CD14-positive monocyte (primary cell): Measurements from ENCODE around the gene SLC25A1. TPM values are rescaled to one million over a fixed set of nuclear protein-coding genes. Genes with fewer than 3 reads are reported as not detected.

Experiments used
- DNase-seq, 3 donors: peaks; one replicate each; pipeline ENCODE4 v3.0.0-alpha.2; 2011 to 2022
- H2AFZ ChIP-seq: 2 replicates; pipeline ENCODE4 v1.6.0; 2012; ENCODE audit warnings: mild to moderate bottlenecking, low read depth, low read length, inconsistent platforms; ENCODE audit not compliant: insufficient read depth, poor library complexity, severe bottlenecking
- H3K27ac ChIP-seq, 2 donors: 1 replicate in 1 of 2; 2 replicates in 1 of 2; pipeline ENCODE4 v1.5.1; 2012 to 2013; ENCODE audit warnings: low read length in 2 of 2, control low read depth in 1 of 2, inconsistent platforms in 1 of 2, low read depth in 1 of 2, mild to moderate bottlenecking in 1 of 2
- H3K27me3 ChIP-seq, 2 donors: one replicate each; pipeline versions ENCODE4 v1.6.0 to v1.6.1; 2011 to 2013; ENCODE audit warnings: low read length in 2 of 2; ENCODE audit not compliant: control insufficient read depth in 2 of 2, insufficient read depth in 2 of 2
- H3K36me3 ChIP-seq, 2 donors: replicated peaks in 1 of 2; 1 replicate in 1 of 2; 2 replicates in 1 of 2; pipeline versions ENCODE4 v1.5.1 to v1.6.1; 2012 to 2013; ENCODE audit warnings: low read length in 2 of 2, control low read depth in 1 of 2, inconsistent platforms in 1 of 2, mild to moderate bottlenecking in 1 of 2; ENCODE audit not compliant: insufficient read depth in 2 of 2, control insufficient read depth in 1 of 2
- H3K4me1 ChIP-seq, 2 donors: 1 replicate in 1 of 2; 2 replicates in 1 of 2; pipeline versions ENCODE4 v1.5.1 to v1.6.1; 2012 to 2013; ENCODE audit warnings: low read length in 2 of 2, control low read depth in 1 of 2, inconsistent platforms in 1 of 2, mild to moderate bottlenecking in 1 of 2, moderate library complexity in 1 of 2; ENCODE audit not compliant: insufficient read depth in 2 of 2, control insufficient read depth in 1 of 2
- H3K4me2 ChIP-seq: replicated peaks from 2 replicates; pipeline ENCODE3; 2012; ENCODE audit warnings: low read length, moderate library complexity, mild to moderate bottlenecking; ENCODE audit not compliant: poor library complexity, severe bottlenecking; ENCODE audit errors: extremely low read depth
- H3K4me3 ChIP-seq, 3 experiments: fragments of 200-600 bp in 1 of 3; sonication (generic) in 1 of 3; replicated peaks in 1 of 3; 1 replicate in 2 of 3; 2 replicates in 1 of 3; pipeline ENCODE4 v1.5.1; 2011 to 2013; ENCODE audit warnings: low read length in 3 of 3, mild to moderate bottlenecking in 3 of 3, control low read depth in 2 of 3, low read depth in 2 of 3, inconsistent platforms in 1 of 3, moderate library complexity in 1 of 3
- H3K79me2 ChIP-seq: 2 replicates; pipeline ENCODE4 v1.6.0; 2012; ENCODE audit warnings: mild to moderate bottlenecking, control low read depth, inconsistent platforms, low read length, moderate library complexity; ENCODE audit not compliant: insufficient read depth
- H3K9ac ChIP-seq: 2 replicates; pipeline ENCODE4 v1.6.0; 2017; ENCODE audit warnings: low read length, mild to moderate bottlenecking; ENCODE audit not compliant: insufficient read depth, poor library complexity, severe bottlenecking
- H3K9me3 ChIP-seq, 2 donors: replicated peaks in 1 of 2; 1 replicate in 1 of 2; 2 replicates in 1 of 2; pipeline versions ENCODE4 v1.5.1 to v1.6.1; 2012 to 2013; ENCODE audit warnings: low read length in 2 of 2, control low read depth in 1 of 2; ENCODE audit not compliant: control insufficient read depth in 1 of 2, insufficient read depth in 1 of 2
- H4K20me1 ChIP-seq: 2 replicates; pipeline ENCODE4 v1.6.0; 2012; ENCODE audit warnings: mild to moderate bottlenecking, low read length, control low read depth, moderate library complexity; ENCODE audit not compliant: insufficient read depth
- H3K27ac Mint-ChIP-seq, 7 donors: one replicate each; pipeline ENCODE4 v1.8.0; 2020; ENCODE audit warnings: mild to moderate bottlenecking in 7 of 7, mixed read lengths in 7 of 7, moderate library complexity in 6 of 7, inconsistent platforms in 2 of 7
- H3K27me3 Mint-ChIP-seq, 3 donors: one replicate each; pipeline ENCODE4 v1.8.0; 2021 to 2022; ENCODE audit warnings: low read depth in 3 of 3, mild to moderate bottlenecking in 3 of 3, mixed read lengths in 3 of 3, moderate library complexity in 3 of 3, inconsistent platforms in 1 of 3
- H3K36me3 Mint-ChIP-seq, 2 donors: one replicate each; pipeline ENCODE4 v1.8.0; 2020; ENCODE audit warnings: mixed read lengths in 2 of 2, inconsistent platforms in 1 of 2, mild to moderate bottlenecking in 1 of 2
- H3K4me1 Mint-ChIP-seq: one replicate; pipeline ENCODE4 v1.8.0; 2020; ENCODE audit warnings: mild to moderate bottlenecking, mixed read lengths
- H3K4me3 Mint-ChIP-seq, 2 donors: one replicate each; pipeline ENCODE4 v1.8.0; 2020; ENCODE audit warnings: mild to moderate bottlenecking in 2 of 2, mixed read lengths in 2 of 2, moderate library complexity in 1 of 2
- H3K9me3 Mint-ChIP-seq, 7 donors: one replicate each; pipeline ENCODE4 v1.8.0; 2020 to 2022; ENCODE audit warnings: mixed read lengths in 7 of 7, mild to moderate bottlenecking in 6 of 7, moderate library complexity in 6 of 7, inconsistent platforms in 2 of 7
- WGBS: methylation state at CpG from one replicate; pipeline ENCODE4 v1.1.5; 2013; ENCODE audit warnings: missing lambda C conversion rate; ENCODE audit not compliant: insufficient coverage; 5-methylcytosine and 5-hydroxymethylcytosine counted together
- intact Hi-C, 2 donors: fragments of 100-400 bp; cut with micrococcal nuclease; formaldehyde crosslinking; loops; one replicate each; pipeline versions ENCODE4 v1.15.0 to v1.15.1; 2023
- polyA plus RNA-seq, 3 donors: library from polyadenylated mRNA; depleted of rRNA in 1 of 3; unstranded in 2 of 3; stranded (reverse) in 1 of 3; fragments of 300-500 nt in 2 of 3; fragments of >200 nt in 1 of 3; fragmentation: Illumina TruSeq in 2 of 3; gene quantifications; 1 replicate in 2 of 3; 2 replicates in 1 of 3; pipeline ENCODE4 v1.2.3, GENCODE V29; 2012 to 2021
- TF ChIP-seq, protein P1 (sequence below): fragments of 200-600 bp; IDR thresholded peaks from one replicate; pipeline ENCODE4 v1.8.0; 2022; ENCODE audit warnings: antibody characterized with exemption, mild to moderate bottlenecking

SLC25A1 gene
- polyA plus RNA-seq, 3 donors: 15.2 to 37.4 (median 35.1) TPM

DNA sequence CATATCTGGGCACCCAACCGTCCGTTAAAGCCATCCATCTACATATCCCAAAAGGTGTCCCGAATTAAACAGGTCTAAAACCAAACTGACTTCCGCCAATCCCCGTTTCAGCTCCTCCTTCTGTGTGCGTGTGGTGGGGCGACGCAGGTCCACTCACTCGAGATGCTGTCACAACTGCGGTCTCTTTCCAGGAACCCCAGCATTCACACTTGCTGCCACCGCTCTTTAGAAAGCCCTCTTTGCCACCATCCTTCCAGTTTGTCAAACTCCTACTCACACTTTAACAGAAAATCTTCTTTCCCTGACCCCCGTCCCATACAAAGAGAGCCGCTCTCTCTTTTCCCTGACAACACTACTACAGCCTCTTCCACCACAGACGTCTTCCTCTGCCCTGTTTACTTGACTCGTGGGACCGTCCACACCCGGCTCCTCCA lies 34.6 kb downstream of the SLC25A1 start:
- TF ChIP-seq, protein P1, sequence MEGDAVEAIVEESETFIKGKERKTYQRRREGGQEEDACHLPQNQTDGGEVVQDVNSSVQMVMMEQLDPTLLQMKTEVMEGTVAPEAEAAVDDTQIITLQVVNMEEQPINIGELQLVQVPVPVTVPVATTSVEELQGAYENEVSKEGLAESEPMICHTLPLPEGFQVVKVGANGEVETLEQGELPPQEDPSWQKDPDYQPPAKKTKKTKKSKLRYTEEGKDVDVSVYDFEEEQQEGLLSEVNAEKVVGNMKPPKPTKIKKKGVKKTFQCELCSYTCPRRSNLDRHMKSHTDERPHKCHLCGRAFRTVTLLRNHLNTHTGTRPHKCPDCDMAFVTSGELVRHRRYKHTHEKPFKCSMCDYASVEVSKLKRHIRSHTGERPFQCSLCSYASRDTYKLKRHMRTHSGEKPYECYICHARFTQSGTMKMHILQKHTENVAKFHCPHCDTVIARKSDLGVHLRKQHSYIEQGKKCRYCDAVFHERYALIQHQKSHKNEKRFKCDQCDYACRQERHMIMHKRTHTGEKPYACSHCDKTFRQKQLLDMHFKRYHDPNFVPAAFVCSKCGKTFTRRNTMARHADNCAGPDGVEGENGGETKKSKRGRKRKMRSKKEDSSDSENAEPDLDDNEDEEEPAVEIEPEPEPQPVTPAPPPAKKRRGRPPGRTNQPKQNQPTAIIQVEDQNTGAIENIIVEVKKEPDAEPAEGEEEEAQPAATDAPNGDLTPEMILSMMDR: no peak
- Histone ChIP-seq H3K9ac (peak overlapping the region; percentile 86), H3K27ac (peak overlapping the region; percentile 63 to 93), H3K4me3 (peak overlapping the region; percentile 65 to 98 (median 96)), H3K36me3 (peaks cover 36 to 37% of the 10 kb centered on the region in 2 donors), H2AFZ (peak overlapping the region; percentile 96), H3K4me1 (peaks cover 12 to 13% of the 10 kb centered on the region in 2 donors), H4K20me1 (no peaks in the 10 kb centered on the region), H3K9me3 (no peaks in the 10 kb centered on the region), H3K27me3 (peaks cover 15 to 22% of the 10 kb centered on the region in 2 donors), H3K79me2 (peaks cover 16% of the 10 kb centered on the region), H3K4me2 (peak overlapping the region; percentile 92)
- DNase-seq: peak; percentile 16 to 53 (median 37)
- H3K9me3 Mint-ChIP-seq: peaks cover 0 to 4% (median 0%) of the 10 kb centered on the region in 7 donors
- peaks cover 10% of the 10 kb centered on the region for H3K4me1 Mint-ChIP-seq
- peaks cover 30 to 39% of the 10 kb centered on the region in 2 donors for H3K36me3 Mint-ChIP-seq
- peaks cover 27 to 30% (median 28%) of the 10 kb centered on the region in 3 donors for H3K27me3 Mint-ChIP-seq
- H3K27ac Mint-ChIP-seq: peak overlapping the region; percentile 93 to 98 (median 96)
- WGBS: 2% methylated on average over 17 of the region's 17 CpGs
- H3K4me3 Mint-ChIP-seq: peak overlapping the region; percentile 98 to 99
- intact Hi-C loops: loop anchor here in 1 of 2 donors (2.0 kb wide), 1 partner anchor 21 kb away; the partner anchor contains the start of gene DGCR2

DNA sequence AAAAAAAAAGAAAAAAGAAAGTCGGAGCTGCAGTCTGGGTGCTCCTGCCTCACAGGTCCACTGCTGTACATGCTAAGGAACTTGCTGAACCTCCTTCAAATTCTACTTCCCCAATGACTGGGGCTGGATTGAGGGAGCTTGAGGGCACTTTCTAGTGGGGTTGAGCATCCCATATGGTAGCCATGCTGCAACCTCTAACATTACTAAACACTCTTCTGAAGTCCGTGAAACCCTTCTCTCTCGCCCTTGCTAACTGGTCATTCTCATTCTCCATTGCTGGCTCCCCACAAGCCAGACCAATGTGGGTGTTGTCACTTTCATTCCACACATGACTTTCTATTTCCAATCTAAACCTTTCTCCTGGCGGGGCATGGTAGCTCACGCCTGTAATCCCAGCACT lies 35.3 kb downstream of the SLC25A1 start:
- H3K4me1 Mint-ChIP-seq: peaks cover 10% of the 10 kb centered on the region
- no peak overlapping the region for H3K9ac ChIP-seq
- DNase-seq: no peak
- 100% methylated on average over 4 of the region's 5 CpGs for WGBS
- peaks cover 16% of the 10 kb centered on the region for H3K79me2 ChIP-seq
- H3K27me3 ChIP-seq: peaks cover 8 to 15% of the 10 kb centered on the region in 2 donors
- H3K36me3 Mint-ChIP-seq: peaks cover 36 to 46% of the 10 kb centered on the region in 2 donors
- no peak overlapping the region for H2AFZ ChIP-seq
- peaks cover 10 to 11% of the 10 kb centered on the region in 2 donors for H3K4me1 ChIP-seq
- H3K9me3 ChIP-seq: no peaks in the 10 kb centered on the region
- H3K4me3 ChIP-seq: no peak overlapping the region
- no peak overlapping the region for H3K27ac ChIP-seq
- H3K27me3 Mint-ChIP-seq: peaks cover 21 to 23% (median 22%) of the 10 kb centered on the region in 3 donors
- peaks cover 0 to 4% (median 0%) of the 10 kb centered on the region in 7 donors for H3K9me3 Mint-ChIP-seq
- H4K20me1 ChIP-seq: no peaks in the 10 kb centered on the region
- intact Hi-C loops: no loop called here
- H3K4me2 ChIP-seq: no peak overlapping the region
- TF ChIP-seq, protein P1: no peak
- H3K27ac Mint-ChIP-seq: peak overlapping the region in 3 of 7 donors; percentile 95 to 98 (median 97)
- H3K36me3 ChIP-seq: peaks cover 44 to 45% of the 10 kb centered on the region in 2 donors
- peak overlapping the region in 1 of 2 donors; percentile 18 for H3K4me3 Mint-ChIP-seq
